OCI-LY7 (cell line): ENCODE results near the gene PPP4R1. TPM values are rescaled to one million over a fixed set of nuclear protein-coding genes. Genes with fewer than 3 reads are reported as not detected.

Experiments
- BruUV-seq: library from RNA; stranded (reverse); fragments of 400-500 nt; replicated peaks from 2 replicates; lab custom pipeline; 2021; lab: Mats Ljungman, UMichigan
- CTCF ChIA-PET: fragments of 300-600 bp; sonication (Branson Sonifier 250); formaldehyde crosslinking; loops from one replicate; lab custom pipeline; 2022; ENCODE audit warnings: antibody characterized with exemption; ENCODE audit not compliant: unreplicated experiment; lab: Charles Lee
- POLR2A ChIA-PET: fragments of 300-600 bp; sonication (Branson Sonifier 250); formaldehyde crosslinking; loops from one replicate; lab custom pipeline; 2022; ENCODE audit warnings: antibody characterized with exemption; lab: Charles Lee
- DNase-seq: peaks from one replicate; pipeline ENCODE4 v3.0.0-alpha.2; 2015; ENCODE audit warnings: low spot score
- H2AFZ ChIP-seq: fragments of 200-600 bp; sonication (generic), shearing (Covaris generic); 2 replicates; pipeline ENCODE4 v1.6.1; 2014; ENCODE audit warnings: mild to moderate bottlenecking, antibody characterized with exemption, low read length, moderate library complexity
- H3K27ac ChIP-seq: fragments of 200-600 bp; sonication (generic); 2 replicates; pipeline ENCODE4 v1.5.1; 2014; ENCODE audit warnings: mixed run types, low read depth, mild to moderate bottlenecking, moderate library complexity, low read length, inconsistent platforms; ENCODE audit not compliant: poor library complexity, severe bottlenecking
- H3K36me3 ChIP-seq: fragments of 200-600 bp; sonication (generic); 2 replicates; pipeline ENCODE4 v1.6.1; 2014; ENCODE audit warnings: mild to moderate bottlenecking, antibody characterized with exemption, low read length, moderate library complexity, mixed read lengths; ENCODE audit not compliant: insufficient read depth
- H3K4me1 ChIP-seq: fragments of 200-600 bp; sonication (generic); 2 replicates; pipeline ENCODE4 v1.5.1; 2014; ENCODE audit warnings: mild to moderate bottlenecking, low read length; ENCODE audit not compliant: insufficient read depth, poor library complexity, severe bottlenecking
- H3K4me2 ChIP-seq: fragments of 200-600 bp; sonication (generic); 2 replicates; pipeline ENCODE4 v1.6.1; 2014; ENCODE audit warnings: mild to moderate bottlenecking, low read length
- H3K4me3 ChIP-seq: fragments of 200-600 bp; sonication (generic); 2 replicates; pipeline ENCODE4 v1.5.1; 2014; ENCODE audit warnings: mild to moderate bottlenecking, low read depth, low read length; ENCODE audit not compliant: poor library complexity, severe bottlenecking
- H3K79me2 ChIP-seq: fragments of 200-600 bp; sonication (generic); 2 replicates; pipeline ENCODE4 v1.6.1; 2016; ENCODE audit warnings: low read depth, mild to moderate bottlenecking, low read length, moderate library complexity, mixed read lengths; ENCODE audit not compliant: insufficient read depth
- H3K9me2 ChIP-seq: fragments of 200-600 bp; sonication (generic); 2 replicates; pipeline ENCODE4 v1.6.1; 2016; ENCODE audit warnings: mild to moderate bottlenecking, low read length, mixed read lengths; ENCODE audit not compliant: insufficient read depth
- H3K9me3 ChIP-seq: fragments of 200-600 bp; sonication (generic); 2 replicates; pipeline ENCODE4 v1.6.1; 2014; ENCODE audit warnings: mild to moderate bottlenecking, mixed run types, low read length, mixed read lengths
- H4K20me1 ChIP-seq: fragments of 200-600 bp; sonication (generic); 2 replicates; pipeline ENCODE4 v1.6.1; 2014; ENCODE audit warnings: mild to moderate bottlenecking, antibody characterized with exemption, low read length, moderate library complexity, mixed read lengths; ENCODE audit not compliant: insufficient read depth
- CTCF ChIP-seq: fragments of 200-600 bp; sonication (generic); conservative IDR thresholded peaks from 2 replicates; pipeline ENCODE4 v1.5.1; 2014; ENCODE audit warnings: mild to moderate bottlenecking, antibody characterized with exemption, low read length, moderate library complexity, mixed read lengths
- EZH2phosphoT487 ChIP-seq: fragments of 200-600 bp; sonication (generic); IDR thresholded peaks from 2 replicates; pipeline ENCODE4 v1.6.1; 2018; ENCODE audit warnings: low read depth, borderline replicate concordance, mild to moderate bottlenecking, mixed run types, antibody characterized with exemption, low read length, moderate library complexity, mixed read lengths
- intact Hi-C: fragments of 100-400 bp; cut with micrococcal nuclease; formaldehyde crosslinking; loops from one replicate; pipeline ENCODE4 v1.10.0; 2022; ENCODE audit not compliant: unreplicated experiment
- total RNA-seq, 2 experiments: library from RNA; depleted of rRNA in 1 of 2; stranded (reverse); fragments of >200 nt in 1 of 2; shearing (Covaris generic) in 1 of 2; gene quantifications; 2 replicates each; pipeline ENCODE4 v1.2.3, GENCODE V29; 2014 to 2022

PPP4R1 gene
- total RNA-seq, 2 experiments from 2014 or later, result 64.9 to 72.4 TPM

DNA sequence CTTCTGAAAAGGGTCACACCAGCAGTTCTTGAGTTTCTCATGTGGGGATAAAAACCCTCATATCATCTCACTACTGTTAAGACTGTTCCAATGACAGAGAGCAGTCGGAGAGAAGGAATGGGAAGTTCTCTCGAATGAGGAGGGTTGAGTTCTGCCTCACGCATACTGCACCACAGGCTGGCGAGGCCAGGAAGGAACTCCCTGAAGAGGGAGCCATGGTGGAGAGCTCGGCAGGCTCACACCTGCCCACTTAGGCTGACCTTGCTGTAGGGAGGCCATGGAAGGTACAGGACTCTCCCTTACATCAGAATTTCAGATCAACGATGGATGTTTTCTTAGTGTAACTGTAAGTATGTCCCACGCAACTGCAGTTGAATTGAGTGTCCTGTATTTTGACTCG lies 74.4 kb downstream of the PPP4R1 start:
- TF ChIP-seq CTCF (no peak), EZH2phosphoT487 (no peak)
- no TSS peak for BruUV-seq
- H3K9me3 ChIP-seq, result no peaks in the 10 kb centered on the region
- peaks cover 48% of the 10 kb centered on the region for H3K36me3 ChIP-seq
- no peaks in the 10 kb centered on the region for H4K20me1 ChIP-seq
- intact Hi-C loops, result no loop called here
- DNase-seq, result no peak
- H3K4me3 ChIP-seq, result no peak overlapping the region
- H3K4me1 ChIP-seq, result no peaks in the 10 kb centered on the region
- POLR2A ChIA-PET, result no interaction called here
- CTCF ChIA-PET, result no interaction called here
- H3K4me2 ChIP-seq, result no peak overlapping the region
- H2AFZ ChIP-seq, result no peak overlapping the region
- no peaks in the 10 kb centered on the region for H3K9me2 ChIP-seq
- no peak overlapping the region for H3K27ac ChIP-seq
- no peaks in the 10 kb centered on the region for H3K79me2 ChIP-seq

- H3K79me2 ChIP-seq, result no peaks in the 10 kb centered on the region
- no peak overlapping the region for H3K4me2 ChIP-seq
- intact Hi-C loops, result no loop called here
- no peak for TF ChIP-seq CTCF
- no peak for TF ChIP-seq EZH2phosphoT487
- no peaks in the 10 kb centered on the region for H3K4me1 ChIP-seq
- no peak for DNase-seq
- ChIA-PET CTCF (no interaction called here), POLR2A (no interaction called here)
- H3K9me2 ChIP-seq, result no peaks in the 10 kb centered on the region
- no peak overlapping the region for H3K27ac ChIP-seq
- no peak overlapping the region for H3K4me3 ChIP-seq
- no TSS peak for BruUV-seq
- no peaks in the 10 kb centered on the region for H4K20me1 ChIP-seq
- H3K36me3 ChIP-seq, result peaks cover 55% of the 10 kb centered on the region
- H3K9me3 ChIP-seq, result no peaks in the 10 kb centered on the region
- no peak overlapping the region for H2AFZ ChIP-seq
These were observed 75.1 kb downstream of the PPP4R1 start for GRCh38 chr18:9539283-9539682.

- POLR2A ChIA-PET, result interaction anchor here (0.7 kb wide), 1 partner anchor 9 kb away, joined by 3 read pairs; no protein-coding TSS in a partner anchor
- Histone ChIP-seq H3K4me1 (no peaks in the 10 kb centered on the region), H3K4me3 (no peak overlapping the region), H3K36me3 (peaks cover 71% of the 10 kb centered on the region), H3K9me3 (no peaks in the 10 kb centered on the region), H4K20me1 (no peaks in the 10 kb centered on the region), H3K27ac (no peak overlapping the region), H3K4me2 (no peak overlapping the region), H3K79me2 (no peaks in the 10 kb centered on the region), H3K9me2 (no peaks in the 10 kb centered on the region), H2AFZ (no peak overlapping the region)
- DNase-seq, result no peak
- BruUV-seq, result no TSS peak
- intact Hi-C loops, result no loop called here
- CTCF ChIA-PET, result no interaction called here
- TF ChIP-seq EZH2phosphoT487, result no peak
- no peak for TF ChIP-seq CTCF
These were observed 76.7 kb downstream of the PPP4R1 start for GRCh38 chr18:9537677-9538076.
